ENCODE data around the gene MED27. TPM values are rescaled to one million over a fixed set of nuclear protein-coding genes. Genes with fewer than 3 reads are reported as not detected.

Gene MED27
- total and polyA plus RNA-seq, 2 of the 4 experiments (the other 2 are of a cell fraction): 50.2 to 63.4 TPM

DNA sequence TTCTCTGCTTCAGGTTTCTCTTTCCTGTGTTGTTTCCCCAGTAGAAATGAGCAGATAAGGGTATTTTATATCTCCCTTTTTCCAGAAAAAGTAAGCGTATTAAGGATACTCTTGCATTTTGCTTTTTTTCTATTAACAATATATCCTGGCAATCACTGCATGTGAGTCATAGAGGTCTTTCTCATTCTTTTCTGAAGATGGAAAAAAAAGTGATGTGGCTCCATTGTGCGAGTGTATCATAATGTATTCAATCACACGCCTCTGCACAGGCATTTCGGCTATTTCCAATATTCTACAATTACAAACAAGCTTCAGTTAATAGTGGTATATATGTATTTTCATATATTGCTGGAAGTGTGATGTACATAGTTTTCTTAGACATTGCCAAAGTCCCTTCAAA is 155.9 kb downstream of the MED27 start:
- H2BK5ac ChIP-seq (ENCODE audit: low read depth, low read length, poor library complexity, severe bottlenecking): no peak overlapping the region
- H4K20me1 ChIP-seq (ENCODE audit: insufficient read depth, low read length): peaks cover 15% of the 10 kb centered on the region
- no peak for ATAC-seq (ENCODE audit: low read depth)

More for the DNA sequence above, 155.9 kb downstream of the MED27 start:
- Histone ChIP-seq H3K79me1 (ENCODE audit: low read depth in 1 of 2, low read length in 2 of 2) (peaks cover 5 to 33% of the 10 kb centered on the region in 2 experiments; a peak in 3 of 4 replicates), H3K56ac (ENCODE audit: extremely low read depth, insufficient read depth, low read length) (no peak overlapping the region), H3K4me1 (ENCODE audit: control insufficient read depth, insufficient read depth, low read length) (no peaks in the 10 kb centered on the region), H4K8ac (ENCODE audit: low read depth in 2 of 2, low read length in 2 of 2) (no peak overlapping the region), H3K4me2 (ENCODE audit: low read depth, low read length) (no peak overlapping the region), H3K23ac (ENCODE audit: low read depth, low read length) (no peak overlapping the region), H3K27ac (ENCODE audit: insufficient read depth, low read length) (no peak overlapping the region), H4K5ac (ENCODE audit: low read depth, low read length) (no peak overlapping the region), H2BK20ac (ENCODE audit: low read depth, low read length) (no peak overlapping the region), H2AK5ac (ENCODE audit: low read depth, low read length) (no peak overlapping the region), H4K91ac (ENCODE audit: insufficient read depth, low read depth, low read length) (no peak overlapping the region), H2AFZ (replicated peaks; ENCODE audit: low read length, poor library complexity) (no peak overlapping the region), H3K4me3 (ENCODE audit: insufficient read depth, low read depth, low read length) (no peak overlapping the region), H3K9ac (ENCODE audit: low read depth, low read length) (no peak overlapping the region), H2AK9ac (replicated peaks; ENCODE audit: low read depth, low read length, poor library complexity) (no peak overlapping the region), H3K9me3 (ENCODE audit: control insufficient read depth, insufficient read depth, low read length) (no peaks in the 10 kb centered on the region), H2BK120ac (ENCODE audit: low read depth, low read length) (no peak overlapping the region), H3K9me1 (ENCODE audit: insufficient read depth, low read length) (peaks cover 11% of the 10 kb centered on the region), H3K18ac (ENCODE audit: low read depth, low read length) (no peak overlapping the region), H3K36me3 (ENCODE audit: control insufficient read depth, insufficient read depth, low read length) (no peaks in the 10 kb centered on the region), H3K27me3 (ENCODE audit: control insufficient read depth, insufficient read depth, low read length) (no peaks in the 10 kb centered on the region), H3K14ac (replicated peaks; ENCODE audit: low read depth, low read length) (no peak overlapping the region), H2BK15ac (ENCODE audit: low read depth, low read length) (no peak overlapping the region), H3K4ac (ENCODE audit: low read depth, low read length) (no peak overlapping the region)
- ChIA-PET CTCF (no interaction called here), POLR2A (ENCODE audit: unreplicated experiment) (no interaction called here)
- intact Hi-C loops (cut with micrococcal nuclease): no loop called here
- TF ChIP-seq NFE2L2 (IDR thresholded peaks at IDR 0.05; ENCODE audit: low read depth, low read length) (no peak), SMC3 (IDR thresholded peaks at IDR 0.05; ENCODE audit: low read depth, low read length) (no peak), MAZ (IDR thresholded peaks at IDR 0.05; ENCODE audit: borderline replicate concordance, low read depth, low read length) (no peak), RFX5 (IDR thresholded peaks at IDR 0.05; ENCODE audit: low read depth, low read length) (no peak), MXI1 (IDR thresholded peaks at IDR 0.05; ENCODE audit: borderline replicate concordance, low read depth, low read length) (no peak), CTCF (conservative IDR thresholded peaks at IDR 0.05; ENCODE audit: low read depth, low read length) (no peak)
- in situ Hi-C loops (cut with MboI; ENCODE audit: low sequenced_read_pairs): no loop called here
- BruUV-seq (replicated peaks): no TSS peak
- dilution Hi-C loops (cut with HindIII; ENCODE audit: low sequenced_read_pairs, unreplicated experiment): no loop called here
- DNase-seq: peak; percentile 17
- WGBS, 2 experiments (ENCODE audit: extremely low coverage in 2 of 2, insufficient read length in 1 of 2): no CpG with 5 or more reads among the region's 4 CpGs
